Panc1 (cell line): ENCODE data around the gene TNFAIP3.

Experiments used
- POLR2AphosphoS5 ChIP-seq: IDR thresholded peaks from 2 replicates; pipeline ENCODE4 v1.6.1; 2012; ENCODE audit warnings: mild to moderate bottlenecking, low read depth, low read length, moderate library complexity
- SIN3A ChIP-seq: IDR thresholded peaks from 2 replicates; pipeline ENCODE4 v1.6.1; 2012; ENCODE audit warnings: low read depth, mild to moderate bottlenecking, low read length, moderate library complexity, borderline replicate concordance; ENCODE audit not compliant: insufficient read depth
- TCF7L2 ChIP-seq: IDR thresholded peaks from 2 replicates; pipeline ENCODE4 v1.6.1; 2011; ENCODE audit warnings: mild to moderate bottlenecking, low read depth, low read length, inconsistent platforms
- TF ChIP-seq, protein P1 (sequence below): fragments of 450-650 bp; IDR thresholded peaks from 2 replicates; pipeline ENCODE4 v1.5.1; 2017; ENCODE audit warnings: mild to moderate bottlenecking
- TF ChIP-seq, protein P2 (sequence below), 2 experiments: IDR thresholded peaks; 2 replicates each; pipeline ENCODE4 v1.6.1; 2011 to 2012; ENCODE audit warnings: low read depth in 2 of 2, control low read depth in 1 of 2, low read length in 1 of 2, mild to moderate bottlenecking in 1 of 2, moderate library complexity in 1 of 2; ENCODE audit not compliant: insufficient read depth in 1 of 2

DNA sequence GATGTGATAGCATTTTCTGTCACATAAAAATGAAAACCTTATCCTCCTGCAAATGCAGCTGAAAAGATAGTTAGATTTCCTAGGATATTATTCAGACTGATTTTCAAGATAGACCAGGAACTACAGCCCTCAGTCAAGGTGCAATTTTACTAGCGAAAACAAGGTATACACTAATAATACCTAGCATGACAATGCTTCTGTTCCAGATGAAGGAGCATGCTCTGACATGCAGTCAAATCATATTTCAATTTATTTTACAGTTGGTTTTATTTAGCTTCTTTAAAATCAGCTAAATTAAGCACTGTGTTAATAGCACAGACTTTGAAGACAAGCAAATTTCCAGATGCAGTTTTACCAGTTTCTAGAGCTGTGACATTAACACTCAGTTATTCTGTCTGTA lies 14.2 kb upstream of the TNFAIP3 start:
- TF ChIP-seq, protein P1, sequence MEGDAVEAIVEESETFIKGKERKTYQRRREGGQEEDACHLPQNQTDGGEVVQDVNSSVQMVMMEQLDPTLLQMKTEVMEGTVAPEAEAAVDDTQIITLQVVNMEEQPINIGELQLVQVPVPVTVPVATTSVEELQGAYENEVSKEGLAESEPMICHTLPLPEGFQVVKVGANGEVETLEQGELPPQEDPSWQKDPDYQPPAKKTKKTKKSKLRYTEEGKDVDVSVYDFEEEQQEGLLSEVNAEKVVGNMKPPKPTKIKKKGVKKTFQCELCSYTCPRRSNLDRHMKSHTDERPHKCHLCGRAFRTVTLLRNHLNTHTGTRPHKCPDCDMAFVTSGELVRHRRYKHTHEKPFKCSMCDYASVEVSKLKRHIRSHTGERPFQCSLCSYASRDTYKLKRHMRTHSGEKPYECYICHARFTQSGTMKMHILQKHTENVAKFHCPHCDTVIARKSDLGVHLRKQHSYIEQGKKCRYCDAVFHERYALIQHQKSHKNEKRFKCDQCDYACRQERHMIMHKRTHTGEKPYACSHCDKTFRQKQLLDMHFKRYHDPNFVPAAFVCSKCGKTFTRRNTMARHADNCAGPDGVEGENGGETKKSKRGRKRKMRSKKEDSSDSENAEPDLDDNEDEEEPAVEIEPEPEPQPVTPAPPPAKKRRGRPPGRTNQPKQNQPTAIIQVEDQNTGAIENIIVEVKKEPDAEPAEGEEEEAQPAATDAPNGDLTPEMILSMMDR = no peak
- TF ChIP-seq, protein P2, sequence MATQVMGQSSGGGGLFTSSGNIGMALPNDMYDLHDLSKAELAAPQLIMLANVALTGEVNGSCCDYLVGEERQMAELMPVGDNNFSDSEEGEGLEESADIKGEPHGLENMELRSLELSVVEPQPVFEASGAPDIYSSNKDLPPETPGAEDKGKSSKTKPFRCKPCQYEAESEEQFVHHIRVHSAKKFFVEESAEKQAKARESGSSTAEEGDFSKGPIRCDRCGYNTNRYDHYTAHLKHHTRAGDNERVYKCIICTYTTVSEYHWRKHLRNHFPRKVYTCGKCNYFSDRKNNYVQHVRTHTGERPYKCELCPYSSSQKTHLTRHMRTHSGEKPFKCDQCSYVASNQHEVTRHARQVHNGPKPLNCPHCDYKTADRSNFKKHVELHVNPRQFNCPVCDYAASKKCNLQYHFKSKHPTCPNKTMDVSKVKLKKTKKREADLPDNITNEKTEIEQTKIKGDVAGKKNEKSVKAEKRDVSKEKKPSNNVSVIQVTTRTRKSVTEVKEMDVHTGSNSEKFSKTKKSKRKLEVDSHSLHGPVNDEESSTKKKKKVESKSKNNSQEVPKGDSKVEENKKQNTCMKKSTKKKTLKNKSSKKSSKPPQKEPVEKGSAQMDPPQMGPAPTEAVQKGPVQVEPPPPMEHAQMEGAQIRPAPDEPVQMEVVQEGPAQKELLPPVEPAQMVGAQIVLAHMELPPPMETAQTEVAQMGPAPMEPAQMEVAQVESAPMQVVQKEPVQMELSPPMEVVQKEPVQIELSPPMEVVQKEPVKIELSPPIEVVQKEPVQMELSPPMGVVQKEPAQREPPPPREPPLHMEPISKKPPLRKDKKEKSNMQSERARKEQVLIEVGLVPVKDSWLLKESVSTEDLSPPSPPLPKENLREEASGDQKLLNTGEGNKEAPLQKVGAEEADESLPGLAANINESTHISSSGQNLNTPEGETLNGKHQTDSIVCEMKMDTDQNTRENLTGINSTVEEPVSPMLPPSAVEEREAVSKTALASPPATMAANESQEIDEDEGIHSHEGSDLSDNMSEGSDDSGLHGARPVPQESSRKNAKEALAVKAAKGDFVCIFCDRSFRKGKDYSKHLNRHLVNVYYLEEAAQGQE (IDR thresholded peaks at IDR 0.05; ENCODE audit: insufficient read depth in 1 of 2, low read depth in 2 of 2, low read length in 1 of 2) = no peak
- TF ChIP-seq POLR2AphosphoS5 = no peak
- TF ChIP-seq SIN3A = no peak
- TF ChIP-seq TCF7L2 = no peak
